ENCODE results near the gene EEF1AKMT1. TPM values are rescaled to one million over a fixed set of nuclear protein-coding genes. Genes with fewer than 3 reads are reported as not detected.

The EEF1AKMT1 gene
- total and polyA plus RNA-seq, 8 donors = 2.6 to 6.4 (median 3.8) TPM

DNA sequence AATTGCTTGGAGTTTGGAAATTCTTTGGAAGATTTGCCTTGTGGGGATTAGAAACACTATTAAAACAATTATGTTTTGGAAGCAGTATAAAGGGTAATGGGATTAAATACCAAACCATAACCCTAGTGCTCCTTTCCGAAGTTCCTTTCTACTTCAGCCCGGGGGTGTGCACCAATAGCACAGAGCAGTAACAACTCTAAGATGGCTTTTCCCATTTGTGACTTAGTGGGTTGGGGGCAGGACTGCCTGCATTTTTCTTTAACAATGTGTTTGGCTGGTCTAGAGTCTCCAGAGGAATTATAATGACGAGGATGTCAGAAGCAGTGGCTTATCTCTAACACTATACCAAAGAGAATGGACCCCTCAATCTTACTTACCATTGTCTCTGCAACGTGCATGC lies 82.1 kb downstream of the EEF1AKMT1 start:
- no peaks in the 10 kb centered on the region for H3K9me3 ChIP-seq
- no peaks in the 10 kb centered on the region for H3K4me1 ChIP-seq
- no peaks in the 10 kb centered on the region for H3K27me3 ChIP-seq
- intact Hi-C loops (cut with DNase I) = no loop called here
- H3K27ac ChIP-seq = no peak overlapping the region
- ATAC-seq = no peak
- no peak for DNase-seq
- H3K36me3 ChIP-seq = no peaks in the 10 kb centered on the region
- no peak overlapping the region for H3K4me3 ChIP-seq
- TF ChIP-seq, protein P1, sequence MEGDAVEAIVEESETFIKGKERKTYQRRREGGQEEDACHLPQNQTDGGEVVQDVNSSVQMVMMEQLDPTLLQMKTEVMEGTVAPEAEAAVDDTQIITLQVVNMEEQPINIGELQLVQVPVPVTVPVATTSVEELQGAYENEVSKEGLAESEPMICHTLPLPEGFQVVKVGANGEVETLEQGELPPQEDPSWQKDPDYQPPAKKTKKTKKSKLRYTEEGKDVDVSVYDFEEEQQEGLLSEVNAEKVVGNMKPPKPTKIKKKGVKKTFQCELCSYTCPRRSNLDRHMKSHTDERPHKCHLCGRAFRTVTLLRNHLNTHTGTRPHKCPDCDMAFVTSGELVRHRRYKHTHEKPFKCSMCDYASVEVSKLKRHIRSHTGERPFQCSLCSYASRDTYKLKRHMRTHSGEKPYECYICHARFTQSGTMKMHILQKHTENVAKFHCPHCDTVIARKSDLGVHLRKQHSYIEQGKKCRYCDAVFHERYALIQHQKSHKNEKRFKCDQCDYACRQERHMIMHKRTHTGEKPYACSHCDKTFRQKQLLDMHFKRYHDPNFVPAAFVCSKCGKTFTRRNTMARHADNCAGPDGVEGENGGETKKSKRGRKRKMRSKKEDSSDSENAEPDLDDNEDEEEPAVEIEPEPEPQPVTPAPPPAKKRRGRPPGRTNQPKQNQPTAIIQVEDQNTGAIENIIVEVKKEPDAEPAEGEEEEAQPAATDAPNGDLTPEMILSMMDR (IDR thresholded peaks at IDR 0.05) = no peak
- FAIRE-seq = no peak
- WGBS, 2 donors = 68 to 72% methylated on average over 4 of the region's 4 CpGs

DNA sequence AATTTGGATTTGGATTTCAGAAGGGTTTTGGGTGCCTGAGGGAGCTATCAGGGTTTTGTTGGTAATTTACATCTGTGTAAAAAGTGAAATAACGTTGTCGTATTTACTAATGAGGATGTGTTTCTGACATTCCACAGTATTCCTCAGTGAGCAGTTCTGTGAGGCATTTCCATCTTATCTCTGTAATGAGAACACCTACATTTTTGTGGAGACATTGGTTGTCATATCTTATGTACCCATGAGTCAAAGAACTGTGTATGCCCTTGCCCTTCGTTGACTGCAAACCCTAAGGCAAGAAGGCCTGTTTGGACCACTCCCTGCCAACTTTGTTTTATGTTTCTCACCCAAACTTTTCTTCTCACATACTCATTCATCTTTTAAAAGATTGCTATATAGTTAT lies 84.5 kb downstream of the EEF1AKMT1 start:
- FAIRE-seq (no peak), DNase-seq (no peak), ATAC-seq (no peak)
- Histone ChIP-seq H3K4me3 (no peak overlapping the region), H3K27ac (no peak overlapping the region), H3K9me3 (no peaks in the 10 kb centered on the region), H3K27me3 (no peaks in the 10 kb centered on the region), H3K36me3 (no peaks in the 10 kb centered on the region), H3K4me1 (no peaks in the 10 kb centered on the region)
- intact Hi-C loops (cut with DNase I) = no loop called here
- 95% methylated on average over 3 of the region's 3 CpGs for WGBS, 2 donors
- TF ChIP-seq, protein P1 (IDR thresholded peaks at IDR 0.05) = no peak

DNA sequence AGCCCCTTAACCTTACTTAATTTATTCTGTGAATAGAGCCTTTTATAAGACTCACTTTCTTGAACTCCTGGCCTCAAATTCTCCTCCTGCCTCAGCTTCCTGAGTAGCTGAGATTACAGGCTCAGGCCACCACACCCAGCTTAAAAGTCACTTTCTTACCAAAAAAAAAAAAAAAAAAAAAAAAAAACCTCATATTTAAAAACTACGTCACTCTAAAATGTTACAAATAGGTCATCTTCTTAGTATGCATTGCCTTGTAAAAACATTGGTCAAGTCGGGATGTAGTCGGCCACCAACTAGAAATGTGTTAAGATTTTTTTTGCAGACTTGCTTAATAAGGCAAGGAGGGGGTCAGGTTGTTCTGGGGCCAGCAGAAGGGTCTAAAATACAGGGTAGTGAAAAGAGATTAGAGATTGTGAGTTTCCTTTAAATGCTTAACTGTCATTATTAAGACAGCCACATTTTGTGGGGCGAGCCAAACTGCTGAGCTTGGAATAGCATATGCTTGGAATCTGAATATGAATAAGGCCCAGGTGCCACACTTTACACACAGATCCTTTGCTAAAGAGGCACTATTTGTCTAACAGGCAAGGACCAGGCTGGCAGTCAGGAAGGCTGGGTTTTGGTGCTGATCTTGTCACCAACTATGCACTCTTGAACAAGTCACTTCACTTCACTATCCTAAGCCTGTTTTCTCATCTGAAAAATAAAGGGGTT lies 86.7 kb downstream of the EEF1AKMT1 start:
- Histone ChIP-seq H3K36me3 (no peaks in the 10 kb centered on the region), H3K9me3 (no peaks in the 10 kb centered on the region), H3K4me1 (no peaks in the 10 kb centered on the region), H3K27me3 (no peaks in the 10 kb centered on the region), H3K4me3 (no peak overlapping the region), H3K27ac (no peak overlapping the region)
- FAIRE-seq = no peak
- intact Hi-C loops (cut with DNase I) = no loop called here
- TF ChIP-seq, protein P1 (IDR thresholded peaks at IDR 0.05) = no peak
- ATAC-seq = no peak
- DNase-seq = no peak
- 80 to 84% methylated on average over 4 of the region's 4 CpGs for WGBS, 2 donors

DNA sequence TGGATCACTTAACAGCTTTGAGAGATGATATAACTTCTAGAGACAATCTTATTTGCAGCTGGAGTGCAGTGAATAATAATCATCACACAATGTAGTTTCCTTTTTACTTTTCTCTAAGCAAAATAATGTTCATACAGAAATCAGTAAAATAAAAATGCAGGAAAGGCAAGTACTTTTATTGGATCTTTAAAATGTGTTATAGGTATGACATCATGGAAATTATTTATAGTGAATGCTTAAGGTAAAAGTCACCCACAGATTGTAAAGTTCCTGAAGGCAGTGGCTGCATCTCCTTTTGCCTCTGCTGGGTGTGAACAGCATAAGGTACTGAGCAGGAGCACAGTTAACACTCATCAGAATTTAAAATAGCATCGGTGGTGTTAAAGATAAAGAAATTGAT lies 87.6 kb downstream of the EEF1AKMT1 start:
- no peak overlapping the region for H3K4me3 ChIP-seq
- H3K27ac ChIP-seq = no peak overlapping the region
- TF ChIP-seq, protein P1 (IDR thresholded peaks at IDR 0.05) = no peak
- DNase-seq = no peak
- H3K27me3 ChIP-seq = no peaks in the 10 kb centered on the region
- no peaks in the 10 kb centered on the region for H3K4me1 ChIP-seq
- H3K9me3 ChIP-seq = no peaks in the 10 kb centered on the region
- ATAC-seq = no peak
- FAIRE-seq = no peak
- no peaks in the 10 kb centered on the region for H3K36me3 ChIP-seq
- WGBS, 2 donors = 82 to 92% methylated on average over 1 of the region's 1 CpG
- intact Hi-C loops (cut with DNase I) = no loop called here

DNA sequence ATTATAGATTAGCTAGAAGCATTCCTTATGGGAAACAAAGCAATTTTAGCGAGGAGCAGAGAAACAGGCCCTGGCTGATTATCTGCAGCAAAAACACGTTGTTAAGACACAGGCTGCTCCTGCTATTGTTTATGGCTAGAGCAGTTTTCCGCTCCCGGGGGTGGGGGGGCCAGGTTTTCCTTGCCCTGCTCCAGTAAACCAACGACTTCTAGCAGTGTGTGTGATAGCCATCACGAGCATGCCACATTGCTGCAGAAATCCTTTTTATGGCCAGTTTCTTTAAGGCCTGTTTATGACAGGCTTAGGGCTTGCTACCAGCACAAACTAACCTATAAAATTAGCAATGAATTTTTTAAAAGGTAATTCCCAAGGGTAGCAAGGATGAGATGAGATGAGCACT lies 88.7 kb downstream of the EEF1AKMT1 start:
- Histone ChIP-seq H3K9me3 (no peaks in the 10 kb centered on the region), H3K36me3 (no peaks in the 10 kb centered on the region), H3K4me3 (no peak overlapping the region), H3K27me3 (no peaks in the 10 kb centered on the region), H3K4me1 (no peaks in the 10 kb centered on the region), H3K27ac (no peak overlapping the region)
- ATAC-seq (no peak), DNase-seq (no peak), FAIRE-seq (no peak)
- 76 to 77% methylated on average over 6 of the region's 6 CpGs for WGBS, 2 donors
- intact Hi-C loops (cut with DNase I) = no loop called here
- TF ChIP-seq, protein P1 (IDR thresholded peaks at IDR 0.05) = no peak

All from pancreas (tissue), 10 donors.